Stimulated activated CD4-positive, alpha-beta T cell treated with anti-CD3 and anti-CD28 coated beads, TNF-alpha, amount 100 ng/mL, for 4 hours (primary cell): ENCODE measurements around the gene CBLIF.
"Not testable (repeated sequence)": the region's sequence is repeated elsewhere in the genome, so short reads cannot be mapped to it uniquely, and the experiment has no call there.

Experiments used
- DNase-seq, 3 experiments: peaks; one replicate each; pipeline ENCODE4 v3.0.0-alpha.2; 2020; ENCODE audit warnings: low read depth in 3 of 3

CBLIF gene

DNA sequence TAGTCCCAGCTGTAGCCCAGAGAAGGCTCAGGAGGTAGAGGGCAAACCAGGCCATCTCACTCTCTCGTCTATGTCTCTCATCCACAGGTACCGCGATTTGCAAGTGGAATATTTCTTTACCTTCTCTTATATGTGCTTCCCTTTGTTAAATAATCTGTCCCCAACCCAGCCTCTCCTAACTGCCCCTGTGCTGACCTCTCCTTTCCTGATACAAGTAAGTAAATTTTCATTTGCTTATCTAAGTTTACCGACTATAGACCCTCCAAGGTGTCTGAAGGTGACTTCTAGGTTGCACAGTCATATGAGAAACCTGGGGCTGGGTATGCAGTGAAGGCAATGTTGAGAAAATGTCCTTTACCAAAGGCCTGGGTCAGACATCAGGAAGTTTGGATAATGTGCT lies at the start of gene CBLIF:
CBLIF (minus strand) TSS at position 101 of the 400 bp plus-strand sequence; CDS start at position 55, 46 bp downstream.
- DNase-seq, result no peak

GRCh38 chr11:59894616-59895015 lies 49.3 kb upstream of the CBLIF start:
- no peak for DNase-seq

- no peak for DNase-seq
Observed at GRCh38 chr11:59891781-59892181, 46.5 kb upstream of the CBLIF start.

DNA sequence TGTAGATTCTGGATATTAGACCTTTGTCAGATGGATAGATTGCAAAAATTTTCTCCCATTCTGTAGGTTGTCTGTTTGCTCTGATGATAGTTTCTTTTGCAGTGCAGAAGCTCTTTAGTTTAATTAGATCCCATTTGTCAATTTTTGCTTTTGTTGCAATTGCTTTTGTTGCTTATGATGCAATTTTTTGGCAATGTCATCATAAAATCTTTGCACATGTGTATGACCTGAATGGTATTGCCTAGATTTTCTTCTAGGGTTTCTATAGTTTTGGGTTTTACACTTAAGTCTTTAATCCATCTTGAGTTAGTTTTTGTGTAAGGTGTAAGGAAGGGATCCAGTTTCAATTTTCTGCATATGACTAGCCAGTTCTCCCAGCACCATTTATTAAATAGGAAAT lies 41.9 kb upstream of the CBLIF start:
- DNase-seq, result not testable (repeated sequence)

DNA sequence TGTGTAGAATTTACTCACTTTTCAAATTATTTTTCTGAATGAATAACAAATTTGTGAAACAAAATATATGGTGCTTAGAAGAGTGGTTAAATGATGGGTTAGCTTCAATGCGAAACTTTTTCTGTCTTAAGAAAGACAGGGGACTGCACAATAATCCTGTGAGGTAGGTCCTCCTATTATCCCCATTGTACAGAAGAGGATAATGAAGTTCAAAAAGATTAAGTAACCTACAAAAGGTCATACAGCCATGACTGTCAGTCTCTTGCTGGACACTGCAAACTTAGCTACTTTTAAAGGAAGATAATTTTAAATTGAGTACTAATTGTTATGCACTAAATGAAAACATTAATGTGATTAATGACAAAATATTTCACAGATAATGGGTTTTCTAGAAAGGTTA lies 38.3 kb upstream of the CBLIF start:
- no peak for DNase-seq

- no peak for DNase-seq
Observed at GRCh38 chr11:59879567-59879966, 34.3 kb upstream of the CBLIF start.

GRCh38 chr11:59878575-59878974 lies 33.3 kb upstream of the CBLIF start, which contains the start of gene OOSP3:
Gene OOSP3 (plus strand): TSS chr11:59878782. CDS start chr11:59878809, 27 bp downstream.
- no peak for DNase-seq

- no peak for DNase-seq
Observed at GRCh38 chr11:59877784-59878183, 32.5 kb upstream of the CBLIF start.

DNA sequence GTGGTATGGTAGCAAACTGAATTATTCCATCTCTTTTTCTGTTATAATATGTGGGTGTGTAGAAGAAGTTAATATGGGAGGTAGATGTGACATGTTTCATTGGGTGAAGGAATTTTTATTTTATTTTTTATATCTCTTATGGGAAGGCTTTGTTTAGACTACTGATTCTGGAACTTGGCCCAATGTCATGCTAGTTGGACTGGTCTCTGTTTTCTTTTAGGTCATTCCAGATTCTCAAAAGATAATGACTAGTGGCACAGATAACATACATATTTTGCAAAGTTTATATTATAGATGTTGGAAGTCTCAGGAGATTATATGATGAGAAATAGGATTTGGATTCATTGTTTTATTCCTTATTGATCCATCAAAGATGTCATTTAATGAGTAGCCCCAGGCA lies 32.0 kb upstream of the CBLIF start:
- no peak for DNase-seq

- DNase-seq, result no peak
Observed at GRCh38 chr11:59875856-59876519, 30.7 kb upstream of the CBLIF start.

GRCh38 chr11:59872076-59872475 lies 26.8 kb upstream of the CBLIF start:
- no peak for DNase-seq

- DNase-seq, result no peak
Observed at GRCh38 chr11:59867946-59868345, 22.6 kb upstream of the CBLIF start.

DNA sequence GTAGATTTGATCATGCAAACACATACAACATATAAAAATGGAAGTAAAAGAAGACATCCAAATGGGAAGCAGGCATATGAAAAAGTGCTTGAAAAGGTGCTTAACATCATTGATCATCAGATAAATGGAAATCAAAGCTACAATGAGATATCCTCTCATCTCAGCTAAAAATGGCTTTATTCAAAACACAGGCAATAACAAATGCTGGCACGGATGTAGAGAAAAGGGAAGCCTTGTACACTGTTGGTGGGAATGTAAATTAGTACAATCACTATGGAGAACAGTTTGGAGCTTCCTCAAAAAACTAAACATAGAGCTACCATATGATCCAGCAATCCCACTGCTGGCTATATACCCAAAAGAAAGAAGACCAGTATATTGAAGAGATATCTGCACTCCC lies 21.5 kb upstream of the CBLIF start:
- no peak for DNase-seq

GRCh38 chr11:59866397-59866796 lies 21.1 kb upstream of the CBLIF start, which contains the start of gene TCN1:
Gene TCN1 (minus strand): TSS chr11:59866487. CDS start chr11:59866470, 17 bp downstream.
- no peak for DNase-seq

GRCh38 chr11:59865031-59865430 lies 19.7 kb upstream of the CBLIF start:
- DNase-seq, result no peak

- DNase-seq, result no peak
Observed at GRCh38 chr11:59862252-59862651, 17.0 kb upstream of the CBLIF start.

GRCh38 chr11:59859673-59860072 lies 14.4 kb upstream of the CBLIF start:
- DNase-seq, result no peak

DNA sequence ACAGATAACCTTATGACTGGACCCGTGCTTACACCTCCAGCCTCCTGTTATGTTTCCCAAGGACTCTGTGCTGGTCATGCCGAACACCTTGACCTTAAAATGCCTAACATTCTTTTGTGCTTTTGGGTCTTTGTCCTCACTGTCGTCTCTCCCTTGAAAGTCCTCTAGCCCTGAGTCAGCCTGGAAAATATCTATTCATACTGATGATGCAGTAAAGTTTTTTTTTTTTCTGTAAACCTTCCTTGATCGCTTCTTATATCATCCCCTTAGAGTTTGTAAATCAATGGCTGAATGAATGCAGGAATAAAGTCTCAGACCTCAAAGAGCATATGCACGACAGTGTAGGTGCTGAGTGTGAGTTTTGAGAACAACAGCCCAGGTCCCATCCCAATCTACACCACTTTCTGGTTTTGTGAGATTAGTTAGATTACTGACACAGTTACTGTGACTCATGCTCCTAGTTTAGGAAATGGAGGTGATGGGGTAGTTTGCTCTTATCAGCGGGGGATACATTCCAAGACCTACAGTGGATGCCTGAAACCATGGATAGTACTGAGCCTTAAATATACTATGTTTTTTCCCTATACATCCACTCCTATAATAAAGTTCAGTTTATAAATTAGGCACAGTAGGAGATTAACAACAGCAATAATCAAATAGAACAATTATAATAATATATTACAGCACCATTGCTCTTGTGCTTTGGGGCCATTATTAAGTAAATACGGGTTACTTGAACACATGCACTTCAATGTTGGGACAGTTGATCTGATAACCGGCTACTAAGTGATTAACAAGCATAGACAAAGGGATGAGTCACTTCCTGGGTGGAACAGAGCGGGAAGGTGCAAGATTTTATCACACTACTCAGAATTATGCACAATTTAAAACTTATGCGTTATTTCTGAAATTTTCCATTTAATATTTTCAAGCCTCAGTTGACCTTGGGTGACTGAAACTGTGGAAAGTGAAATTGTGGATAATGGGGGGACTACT lies 12.4 kb upstream of the CBLIF start:
- DNase-seq, result no peak

GRCh38 chr11:59854871-59855270 lies 9.6 kb upstream of the CBLIF start:
- no peak for DNase-seq

DNA sequence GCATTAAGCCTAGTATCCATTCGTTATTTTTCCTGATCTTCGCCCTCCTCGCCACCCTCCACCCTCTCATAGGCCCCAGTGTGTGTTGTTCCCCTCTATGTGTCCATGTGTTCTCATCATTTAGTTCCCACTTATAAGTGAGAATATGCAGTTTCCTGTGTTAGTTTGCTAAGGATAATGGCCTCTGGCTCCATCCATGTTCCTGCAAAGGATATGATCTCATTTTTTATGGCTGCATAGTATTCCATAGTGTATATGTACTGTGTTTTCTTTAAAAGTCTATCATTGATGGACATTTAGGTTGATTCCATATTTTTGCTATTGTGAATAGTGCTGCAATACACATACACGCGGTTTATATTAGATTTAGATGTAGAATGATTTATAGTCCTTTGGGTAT lies 6.1 kb upstream of the CBLIF start:
- not testable (repeated sequence) for DNase-seq

DNA sequence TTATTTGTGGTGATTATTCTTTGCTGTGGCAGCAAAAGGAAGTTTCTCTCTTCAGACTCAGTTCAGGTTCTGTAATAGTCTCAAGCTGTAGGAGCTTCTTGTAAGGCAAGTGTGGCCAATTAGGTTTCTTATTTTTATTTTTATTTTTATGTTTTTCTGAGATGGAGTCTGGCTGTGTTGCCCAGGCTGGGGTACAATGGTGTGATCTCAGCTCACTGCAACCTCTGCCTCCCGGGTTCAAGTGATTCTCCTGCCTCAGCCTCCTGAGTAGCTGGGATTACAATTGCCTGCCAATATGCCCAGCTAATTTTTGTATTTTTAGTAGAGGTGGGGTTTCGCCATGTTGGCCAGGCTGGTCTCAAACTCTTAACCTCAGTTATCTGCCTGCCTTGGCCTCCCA lies 4.3 kb upstream of the CBLIF start:
- DNase-seq, result not testable (repeated sequence)

- no peak for DNase-seq
Observed at GRCh38 chr11:59849129-59849528, 3.8 kb upstream of the CBLIF start.

DNA sequence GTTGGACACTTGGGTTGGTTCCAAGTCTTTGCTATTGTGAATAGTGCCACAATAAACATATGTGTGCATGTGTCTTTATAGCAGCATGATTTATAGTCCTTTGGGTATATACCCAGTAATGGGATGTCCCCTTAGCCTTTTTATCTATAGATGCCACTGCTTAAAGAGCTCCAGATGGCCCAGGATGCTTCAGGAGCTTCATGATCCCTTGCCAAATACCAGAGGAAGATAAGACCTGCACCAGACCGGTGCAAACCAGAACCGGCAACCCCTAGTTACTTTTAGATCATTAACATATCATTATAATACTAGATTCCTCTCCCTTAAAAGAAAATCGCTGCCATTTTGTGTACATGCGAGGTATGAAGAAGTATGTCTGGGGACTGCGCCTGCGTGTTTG lies 3.1 kb upstream of the CBLIF start:
- DNase-seq, result not testable (repeated sequence)
